ENCODE data around the gene CLEC19A.

Gene CLEC19A

DNA sequence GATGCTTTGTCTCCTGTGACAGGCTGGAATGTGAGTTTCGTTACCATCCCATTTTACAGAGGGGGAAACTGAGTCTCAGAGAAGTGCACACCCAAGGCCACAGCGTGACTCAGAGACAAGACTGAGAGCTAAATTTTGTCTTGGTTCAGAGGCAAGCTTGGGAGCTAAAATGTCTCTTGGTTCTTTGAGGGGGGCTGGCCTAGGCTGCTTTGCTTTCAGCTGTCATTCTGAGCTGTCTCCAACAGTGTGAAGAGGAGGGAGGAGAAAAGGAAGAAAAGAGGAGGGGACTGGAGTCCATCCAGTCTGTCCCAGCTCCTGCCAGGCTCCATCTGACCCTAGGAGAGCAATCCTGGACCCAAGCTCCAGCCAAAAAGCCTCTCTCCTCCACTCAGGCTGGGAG is at the start of gene CLEC19A:
CLEC19A (plus strand) TSS at position 301 of the 400 bp plus-strand sequence. CDS start 121 bp downstream, outside the sequence.
- DNase-seq (ENCODE audit: low read depth), result no peak

DNA sequence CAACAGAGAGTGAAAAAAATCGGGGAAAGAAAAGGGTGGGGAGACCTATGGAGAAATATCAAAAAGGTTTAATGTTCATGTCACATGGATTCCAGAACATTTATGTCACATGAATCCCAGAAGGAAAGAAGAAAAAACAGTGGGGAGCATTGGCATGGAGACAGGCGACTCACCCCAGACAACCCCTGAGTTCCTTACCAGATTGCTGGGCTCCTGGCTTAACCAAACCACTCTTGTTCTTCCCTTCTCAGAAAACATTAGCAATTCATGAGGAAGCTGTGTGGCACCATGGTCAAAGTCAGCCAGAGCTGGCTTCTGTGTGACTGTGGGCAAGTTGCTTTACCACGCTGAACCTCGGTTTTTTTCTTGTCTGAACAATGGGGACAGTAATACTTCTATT is 49.6 kb upstream of the CLEC19A start:
- DNase-seq (ENCODE audit: low read depth), result no peak

DNA sequence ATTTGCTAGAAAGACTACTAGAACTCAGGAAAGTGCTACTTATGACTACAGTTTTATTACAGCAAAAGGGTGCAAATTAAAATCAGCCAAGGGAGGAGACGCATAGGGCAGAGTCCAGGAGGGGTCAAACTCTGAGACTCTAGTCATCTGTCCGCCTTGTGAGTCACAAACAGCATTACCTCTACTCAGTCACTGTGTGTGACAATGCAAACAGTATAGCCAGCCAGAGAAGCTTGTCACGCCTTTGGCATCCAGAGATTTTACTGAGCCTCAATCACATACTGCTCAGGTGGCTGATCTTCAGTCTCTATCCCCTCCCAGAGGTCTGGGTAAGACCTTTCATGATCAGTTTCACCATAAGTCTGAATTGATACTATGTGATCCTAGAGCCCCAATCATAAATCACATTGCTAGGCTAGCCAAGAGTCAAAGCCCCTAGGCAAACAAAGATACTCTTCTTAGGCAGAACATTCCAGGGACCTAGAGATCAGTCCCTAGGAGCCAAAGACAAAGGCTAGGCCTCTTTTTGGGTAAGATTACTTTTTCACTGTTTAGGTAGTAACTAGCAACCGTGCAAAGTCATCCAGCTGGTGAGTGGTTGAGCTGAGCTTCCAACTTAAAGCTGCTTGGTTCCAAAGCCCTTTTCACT is 48.8 kb upstream of the CLEC19A start:
- no peak for DNase-seq (ENCODE audit: low read depth)

- DNase-seq (ENCODE audit: low read depth), result no peak
Measured at GRCh38 chr16:19238406-19238805, 47.1 kb upstream of the CLEC19A start.

DNA sequence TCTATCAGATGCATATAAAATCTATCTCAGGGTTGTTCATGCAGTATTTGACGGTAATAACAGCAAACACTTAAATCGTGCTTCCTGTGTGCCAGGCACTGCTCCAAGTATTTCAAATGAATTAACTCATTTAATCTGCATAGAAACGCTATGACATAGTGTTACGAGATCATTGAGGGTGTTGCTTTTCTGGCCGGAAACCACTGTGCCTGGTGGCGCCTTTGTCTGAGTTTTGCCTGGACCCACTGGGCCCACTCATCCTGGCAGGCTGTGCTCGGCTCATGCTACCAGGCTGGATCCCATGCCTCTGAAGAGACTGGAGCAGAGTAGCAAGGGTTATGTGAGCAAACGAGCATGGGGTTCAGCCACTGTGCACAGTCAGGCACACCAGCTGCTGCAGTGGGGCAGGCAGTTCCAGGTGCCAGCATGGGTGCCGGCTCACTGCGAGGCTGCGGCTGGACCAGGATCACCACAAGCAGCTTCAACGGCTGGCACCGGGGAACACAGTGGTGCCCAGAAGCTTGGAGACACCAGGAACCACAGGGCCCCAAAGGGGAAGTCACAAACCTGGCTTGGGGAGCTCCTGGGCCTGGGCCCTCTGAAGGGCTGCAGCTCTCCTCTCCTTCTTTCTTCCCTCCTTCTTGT is 45.9 kb upstream of the CLEC19A start:
- DNase-seq (ENCODE audit: low read depth), result no peak

DNA sequence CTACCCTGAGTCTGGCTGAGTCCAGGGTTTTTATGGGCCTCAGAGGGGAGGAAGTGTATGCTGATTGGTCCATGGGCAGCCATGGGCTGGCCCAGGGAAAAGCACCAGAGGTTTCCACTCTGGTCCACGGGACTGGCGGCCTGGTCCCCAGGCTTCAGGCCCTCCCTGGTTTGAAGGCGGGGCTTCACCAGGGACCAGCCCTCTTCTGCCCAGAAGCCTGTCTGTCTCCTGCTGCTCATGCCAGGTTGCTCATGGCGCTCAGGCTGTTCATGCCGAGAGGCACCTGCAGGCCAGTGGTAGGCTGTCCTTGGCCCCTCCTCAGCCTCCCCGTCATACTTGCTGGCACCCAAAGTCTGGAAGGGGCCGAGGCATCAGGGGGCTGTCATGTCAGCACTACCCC is 45.0 kb upstream of the CLEC19A start:
- no peak for DNase-seq (ENCODE audit: low read depth)

DNA sequence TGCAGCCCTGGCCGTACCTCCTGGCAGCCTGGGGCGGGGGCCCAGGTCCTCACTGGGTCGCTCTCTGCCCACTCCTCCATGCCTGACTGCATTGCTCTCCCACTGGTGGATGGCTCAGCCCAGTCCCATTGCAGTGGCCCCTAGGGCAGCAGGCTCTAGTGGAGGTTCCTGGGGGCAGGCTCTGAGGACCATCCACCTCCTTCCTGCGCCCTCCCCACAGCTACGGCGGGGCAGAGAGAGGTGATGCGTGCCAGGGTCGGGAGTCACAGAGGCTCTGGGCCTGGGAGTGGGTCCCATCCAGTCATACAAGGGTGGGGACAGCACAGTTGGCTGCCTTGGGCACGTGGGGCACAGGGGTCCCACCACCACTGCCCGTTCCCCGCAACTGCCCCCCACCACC is 44.0 kb upstream of the CLEC19A start:
- DNase-seq (ENCODE audit: low read depth), result no peak

- DNase-seq (ENCODE audit: low read depth), result no peak
Measured at GRCh38 chr16:19242186-19242585, 43.3 kb upstream of the CLEC19A start.

DNA sequence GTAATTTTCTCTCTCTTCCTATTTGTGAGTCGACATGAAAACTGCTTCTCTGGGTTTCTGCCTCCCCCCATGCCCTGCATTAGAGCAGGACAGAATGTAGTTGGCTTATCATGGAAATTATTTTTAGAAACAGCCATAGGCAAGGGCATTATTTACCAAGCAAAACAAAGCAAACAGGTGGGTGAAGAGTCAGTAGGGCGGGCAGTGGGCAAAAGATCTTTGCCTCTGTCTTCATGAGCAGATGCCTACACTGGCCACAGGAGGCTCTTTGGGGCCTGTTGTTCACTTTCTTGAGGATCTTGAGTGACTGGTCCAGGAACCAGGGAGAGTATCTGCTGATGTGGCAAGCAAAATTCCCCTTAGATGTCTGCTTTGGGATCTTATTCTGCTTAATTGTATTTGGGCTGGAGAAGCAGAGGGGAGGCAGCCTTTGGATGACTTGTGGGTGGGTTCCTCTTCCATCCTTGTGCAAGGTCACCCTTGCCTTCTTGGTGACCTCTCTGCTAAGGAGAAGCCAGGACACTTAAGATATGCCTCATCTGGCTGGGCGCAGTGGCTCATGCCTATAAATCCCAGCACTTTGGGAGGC is 42.5 kb upstream of the CLEC19A start:
- DNase-seq (ENCODE audit: low read depth), result no peak

DNA sequence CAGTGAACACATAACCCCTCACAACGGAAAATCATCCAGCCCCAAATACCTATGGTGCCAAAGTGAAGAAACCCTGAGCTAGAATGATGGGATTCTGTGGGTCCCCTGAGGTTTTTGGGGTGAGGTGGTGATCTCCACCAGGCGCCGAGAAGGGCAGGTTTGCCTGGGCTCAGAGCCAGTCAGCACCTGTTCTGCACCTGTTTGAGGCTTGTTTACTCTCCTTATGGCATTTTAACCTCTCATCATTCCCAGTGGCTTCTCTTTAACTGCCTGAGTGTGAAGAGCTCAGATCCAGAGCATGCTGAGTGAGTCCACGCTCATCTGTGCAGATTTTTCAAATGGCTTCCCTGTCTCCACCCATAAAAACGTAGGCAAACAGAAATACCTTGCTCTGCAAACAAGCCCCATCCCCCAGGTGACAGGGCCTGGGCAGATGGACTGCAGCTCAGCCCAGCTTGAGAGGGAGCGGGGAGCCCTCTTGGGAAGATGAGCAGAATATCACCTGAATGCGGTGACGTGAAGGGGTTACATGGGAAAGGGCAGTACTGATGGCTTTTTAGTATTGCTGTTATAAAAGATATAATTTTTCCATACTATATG is 40.1 kb upstream of the CLEC19A start:
- DNase-seq (ENCODE audit: low read depth), result no peak

DNA sequence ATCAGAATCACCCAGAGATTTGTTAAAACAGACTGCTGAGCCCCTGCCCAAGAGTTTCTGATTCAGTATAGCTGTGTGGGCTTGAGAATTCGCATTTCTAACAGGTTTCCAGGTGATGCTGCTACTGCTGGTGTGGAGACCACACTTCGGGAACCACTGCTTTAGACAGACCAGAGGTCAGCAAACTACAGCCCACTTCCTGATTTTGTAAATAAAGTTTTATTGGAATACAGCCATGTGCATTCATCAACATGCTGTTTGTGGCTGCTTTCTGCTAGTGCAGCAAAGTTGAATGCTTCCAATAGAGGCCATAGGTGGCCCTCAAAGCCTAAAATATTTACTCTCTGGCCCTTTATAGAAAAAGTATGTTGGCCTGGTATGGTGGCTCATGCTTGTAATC is 32.6 kb upstream of the CLEC19A start:
- DNase-seq (ENCODE audit: low read depth), result no peak

DNA sequence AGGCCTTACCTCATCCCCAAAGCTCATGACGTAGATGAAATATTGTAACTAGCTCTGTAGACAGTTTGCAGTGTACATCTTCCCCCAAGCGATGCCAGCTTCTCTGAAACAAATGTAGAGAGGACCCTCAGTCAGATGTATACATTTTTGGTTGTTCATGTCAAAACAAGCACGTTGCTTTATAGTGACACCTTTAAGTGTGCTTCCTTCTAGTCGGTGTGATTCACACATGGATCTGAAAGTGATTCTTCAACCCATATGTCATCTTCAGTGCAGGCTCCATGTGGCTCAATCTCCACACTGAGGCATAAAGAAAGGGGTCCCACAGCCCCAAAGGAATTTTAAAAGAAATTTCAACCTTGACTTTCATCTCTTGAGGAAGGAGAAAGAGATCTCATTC is 30.9 kb upstream of the CLEC19A start:
- no peak for DNase-seq (ENCODE audit: low read depth)

DNA sequence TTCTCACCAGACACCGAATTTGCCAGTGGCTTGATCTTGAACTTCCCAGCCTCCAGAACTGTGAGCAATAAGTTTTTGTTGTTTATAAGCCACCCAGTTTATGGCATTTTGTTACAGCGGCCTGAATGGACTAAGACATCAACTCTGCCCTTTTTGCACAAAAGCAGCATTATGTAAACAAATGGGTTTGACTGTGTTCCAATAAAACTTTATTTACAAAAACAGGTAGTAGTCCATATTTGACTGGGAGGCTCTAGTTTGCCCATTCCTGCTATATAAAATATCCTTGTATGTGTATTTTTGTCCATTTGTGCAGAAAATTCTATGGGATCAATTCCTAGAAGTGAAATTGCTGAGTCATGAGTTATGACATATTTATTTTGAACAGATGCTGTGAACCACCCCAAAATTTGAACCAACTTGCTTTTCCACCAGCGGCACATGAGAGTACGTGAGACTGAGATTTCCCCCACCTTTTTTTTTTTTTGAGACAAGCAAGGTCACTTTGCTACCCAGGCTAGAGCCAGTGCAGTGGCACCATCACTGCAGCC is 21.3 kb upstream of the CLEC19A start:
- DNase-seq (ENCODE audit: low read depth), result no peak

DNA sequence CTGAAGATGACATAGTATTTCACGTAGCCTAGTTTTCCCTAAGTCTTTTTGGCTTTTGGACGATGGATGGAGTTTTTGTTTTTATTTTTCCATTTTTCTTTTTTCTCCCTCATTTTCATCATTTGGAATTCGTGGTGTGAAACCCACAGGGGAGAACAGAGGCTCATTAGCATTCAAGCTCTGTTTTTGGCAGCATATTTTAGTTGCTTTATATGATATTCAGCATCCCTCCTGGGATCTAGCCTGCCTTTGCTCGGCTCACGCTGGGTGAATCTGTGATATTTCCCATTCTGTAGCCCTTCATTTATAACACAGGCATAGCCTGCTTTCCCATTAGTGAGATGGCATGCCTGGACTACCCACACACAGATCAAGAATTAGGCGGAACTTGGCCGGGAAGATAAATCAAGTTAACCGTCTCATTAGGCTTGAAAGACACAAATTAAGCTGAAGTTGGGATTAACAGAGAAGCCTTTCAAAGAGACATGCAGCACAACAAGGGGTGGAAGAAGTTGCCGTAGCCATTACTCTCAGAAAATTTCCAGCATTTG is 20.1 kb upstream of the CLEC19A start:
- DNase-seq (ENCODE audit: low read depth), result no peak

DNA sequence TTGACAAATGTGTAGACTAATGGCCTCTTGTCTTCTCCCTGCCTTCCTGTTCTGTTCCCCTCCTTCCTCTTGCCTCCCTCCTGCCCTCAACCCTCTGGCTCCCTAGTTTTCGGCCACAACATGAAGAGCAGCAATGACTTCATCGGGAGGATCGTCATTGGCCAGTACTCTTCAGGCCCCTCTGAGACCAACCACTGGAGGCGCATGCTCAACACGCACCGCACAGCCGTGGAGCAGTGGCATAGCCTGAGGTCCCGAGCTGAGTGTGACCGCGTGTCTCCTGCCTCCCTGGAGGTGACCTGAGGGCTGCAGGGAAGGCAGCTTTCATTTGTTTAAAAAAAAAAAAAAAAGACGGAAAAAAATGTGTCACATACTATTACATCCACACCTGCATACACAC is 18.8 kb upstream of the CLEC19A start:
- no peak for DNase-seq (ENCODE audit: low read depth)

GRCh38 chr16:19269098-19269497 is 16.4 kb upstream of the CLEC19A start:
- no peak for DNase-seq (ENCODE audit: low read depth)

DNA sequence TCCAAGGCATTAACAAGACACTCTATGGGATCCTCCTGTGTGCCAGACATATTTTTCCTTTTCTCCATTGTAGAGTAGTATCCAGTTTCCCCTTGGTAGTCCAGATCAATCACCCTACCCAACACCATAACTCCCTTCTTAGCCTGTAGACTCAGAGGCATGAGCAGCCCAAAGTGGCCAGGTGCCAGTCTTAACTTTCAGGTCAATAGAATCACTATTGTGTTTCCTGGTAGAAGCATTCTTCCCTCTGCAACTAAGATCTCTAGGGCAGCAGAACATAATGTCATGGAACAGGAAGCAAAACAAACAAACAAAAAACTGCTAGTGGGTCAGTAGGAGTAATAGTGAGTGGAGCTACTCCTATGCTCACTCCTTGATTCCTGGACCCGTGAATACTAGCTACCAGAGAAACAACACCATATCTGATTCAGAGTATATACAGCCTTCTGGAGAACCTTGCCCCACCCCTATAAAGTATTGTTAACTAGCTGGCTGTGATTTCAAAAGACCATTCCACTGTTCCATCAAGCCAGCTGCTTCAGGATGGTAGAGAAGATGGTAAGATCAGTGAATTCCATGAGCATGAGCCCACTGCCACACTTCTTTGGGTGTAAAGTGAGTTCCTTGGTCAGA is 11.2 kb upstream of the CLEC19A start:
- no peak for DNase-seq (ENCODE audit: low read depth)

DNA sequence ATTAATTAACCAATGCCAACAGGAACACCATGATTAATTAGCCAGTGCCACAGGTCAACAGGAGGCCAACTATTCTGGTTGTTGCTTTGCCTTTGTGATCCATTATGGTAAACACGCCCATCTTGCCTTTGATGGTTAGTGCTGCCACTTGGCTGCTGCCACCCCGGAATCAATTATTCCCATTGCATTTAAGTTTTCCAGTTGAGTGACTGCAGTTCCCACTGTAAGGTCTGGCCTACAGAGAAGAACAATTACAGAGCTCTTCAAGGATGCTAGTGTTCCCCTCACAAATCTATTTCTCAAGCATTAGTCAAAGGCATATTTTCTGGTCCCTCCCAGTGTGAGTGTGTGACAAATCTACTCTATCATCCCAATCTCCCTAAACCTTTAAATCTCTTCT is 7.1 kb upstream of the CLEC19A start:
- DNase-seq (ENCODE audit: low read depth), result no peak

DNA sequence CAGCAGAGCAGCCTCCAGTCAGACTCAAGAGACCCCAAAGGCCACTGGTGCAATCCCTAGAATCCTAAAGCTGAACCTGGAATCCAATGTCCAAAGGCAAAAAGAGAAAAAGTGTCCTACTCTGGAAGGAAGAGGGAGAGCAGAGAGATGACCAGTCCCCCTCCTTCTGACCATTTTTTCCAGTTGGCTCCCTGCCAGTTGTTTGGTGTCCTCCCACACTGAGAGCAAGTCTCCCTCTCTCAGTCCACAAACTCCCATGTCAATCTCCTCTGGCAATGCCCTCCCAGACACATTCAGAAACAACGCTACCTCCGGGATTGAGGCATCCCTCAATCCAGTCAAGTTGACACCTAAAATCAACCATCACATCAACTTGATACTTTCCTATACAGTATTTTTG is 4.3 kb upstream of the CLEC19A start:
- DNase-seq (ENCODE audit: low read depth), result no peak

DNA sequence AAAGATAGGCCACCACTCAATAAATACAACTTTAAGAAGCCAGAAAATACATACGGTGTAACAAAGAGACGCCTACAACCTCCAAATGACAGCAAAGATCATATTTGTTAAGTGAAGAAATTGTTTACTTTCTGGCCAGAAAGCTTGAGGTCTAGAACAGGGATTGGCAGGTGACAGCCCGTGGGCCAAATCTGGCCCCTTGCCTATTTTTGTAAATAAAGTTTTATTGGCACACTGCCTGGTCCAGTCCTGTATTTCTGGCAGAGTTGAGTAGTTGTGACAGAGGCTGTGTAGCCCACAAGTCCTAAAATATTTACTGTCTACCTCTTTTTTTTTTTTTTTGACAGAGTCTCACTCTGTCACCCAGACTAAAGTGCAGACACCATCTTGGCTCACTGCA is 3.4 kb upstream of the CLEC19A start:
- DNase-seq (ENCODE audit: low read depth), result no peak

DNA sequence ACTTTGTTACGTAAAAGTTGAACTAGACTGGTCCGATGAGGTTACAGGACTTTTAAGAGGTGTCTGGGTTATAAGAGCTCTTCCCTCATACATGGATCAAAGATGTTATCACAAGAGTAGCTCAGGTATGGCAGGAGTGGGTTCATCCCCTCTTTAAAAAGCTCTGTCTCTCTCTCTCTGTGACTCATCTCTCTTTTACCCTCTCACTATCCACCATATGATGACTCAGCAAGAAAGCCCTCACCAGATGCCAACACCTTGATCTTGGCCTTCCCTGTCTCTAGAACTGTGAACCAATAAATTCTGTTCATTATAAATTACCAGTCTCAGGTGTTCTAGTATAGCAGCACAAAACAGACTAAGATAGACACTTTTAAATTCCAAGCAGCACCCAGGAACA is 1.9 kb upstream of the CLEC19A start:
- no peak for DNase-seq (ENCODE audit: low read depth)

- no peak for DNase-seq (ENCODE audit: low read depth)
Measured at GRCh38 chr16:19284207-19284606, 1.3 kb upstream of the CLEC19A start.

Data from activated T-helper 9 cell treated with anti-CD3 and anti-CD28 coated beads, Interleukin-2, amount 50 U/mL, for 16 hours (primary cell).